ENCODE data around the gene MTCH1.

MTCH1 gene, protein sequence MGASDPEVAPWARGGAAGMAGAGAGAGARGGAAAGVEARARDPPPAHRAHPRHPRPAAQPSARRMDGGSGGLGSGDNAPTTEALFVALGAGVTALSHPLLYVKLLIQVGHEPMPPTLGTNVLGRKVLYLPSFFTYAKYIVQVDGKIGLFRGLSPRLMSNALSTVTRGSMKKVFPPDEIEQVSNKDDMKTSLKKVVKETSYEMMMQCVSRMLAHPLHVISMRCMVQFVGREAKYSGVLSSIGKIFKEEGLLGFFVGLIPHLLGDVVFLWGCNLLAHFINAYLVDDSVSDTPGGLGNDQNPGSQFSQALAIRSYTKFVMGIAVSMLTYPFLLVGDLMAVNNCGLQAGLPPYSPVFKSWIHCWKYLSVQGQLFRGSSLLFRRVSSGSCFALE

GRCh38 chr6:36985808-36986703, at the start of gene MTCH1:
Gene MTCH1 (minus strand): TSS chr6:36986196. CDS start chr6:36986173, 23 bp downstream.
- peak; percentile 91 for DNase-seq (ENCODE audit: low read depth)

DNA sequence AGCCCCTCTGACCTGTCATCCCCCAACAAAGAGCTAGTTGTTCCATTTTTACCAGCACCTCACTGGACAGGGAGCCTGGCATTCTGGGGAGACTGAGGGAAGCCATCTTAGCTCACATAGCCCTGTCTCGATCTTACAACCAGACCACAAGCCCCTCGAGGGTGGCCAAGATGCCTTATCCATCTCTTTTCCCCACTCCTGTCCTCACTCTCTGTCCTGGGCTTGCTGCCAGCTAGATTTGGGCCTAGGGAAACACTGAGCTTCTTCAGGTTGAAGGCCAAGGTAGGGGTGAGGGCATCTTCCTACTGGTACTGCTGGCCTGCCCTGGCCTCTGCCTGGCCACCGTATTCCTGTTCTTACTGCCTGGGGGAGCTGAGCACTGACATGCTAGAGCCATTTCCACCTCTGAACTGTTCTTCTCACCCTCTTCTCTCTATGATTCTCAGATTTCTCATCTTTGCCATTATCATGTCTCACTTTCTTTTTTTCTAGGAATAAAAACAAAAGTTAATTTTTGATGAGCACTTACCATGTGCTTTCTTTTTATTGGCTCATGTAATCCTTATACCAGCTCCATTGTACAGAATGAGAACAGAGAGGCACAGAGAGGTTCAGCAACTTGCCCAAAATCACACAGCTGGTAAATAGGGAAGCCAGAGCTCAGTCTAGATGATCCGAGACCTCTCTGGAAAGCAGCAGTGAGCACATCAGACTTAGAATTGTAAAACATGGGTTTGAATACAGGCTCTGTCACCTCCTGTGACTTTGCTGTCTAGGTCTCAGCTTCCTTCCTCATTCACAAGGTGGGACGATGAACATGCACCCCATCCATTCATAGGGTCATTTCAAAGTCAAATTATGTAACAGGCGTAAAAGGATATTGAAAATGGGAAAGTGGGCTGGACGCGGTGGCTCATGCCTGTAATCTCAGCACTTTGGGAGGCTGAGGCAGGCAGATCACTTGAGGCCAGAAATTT, 48.1 kb upstream of the MTCH1 start:
- DNase-seq (ENCODE audit: low read depth), result no peak

- DNase-seq (ENCODE audit: low read depth), result no peak
Measured at GRCh38 chr6:37033255-37033654, 47.3 kb upstream of the MTCH1 start.

- DNase-seq (ENCODE audit: low read depth), result no peak
Measured at GRCh38 chr6:37032239-37032638, 46.2 kb upstream of the MTCH1 start.

DNA sequence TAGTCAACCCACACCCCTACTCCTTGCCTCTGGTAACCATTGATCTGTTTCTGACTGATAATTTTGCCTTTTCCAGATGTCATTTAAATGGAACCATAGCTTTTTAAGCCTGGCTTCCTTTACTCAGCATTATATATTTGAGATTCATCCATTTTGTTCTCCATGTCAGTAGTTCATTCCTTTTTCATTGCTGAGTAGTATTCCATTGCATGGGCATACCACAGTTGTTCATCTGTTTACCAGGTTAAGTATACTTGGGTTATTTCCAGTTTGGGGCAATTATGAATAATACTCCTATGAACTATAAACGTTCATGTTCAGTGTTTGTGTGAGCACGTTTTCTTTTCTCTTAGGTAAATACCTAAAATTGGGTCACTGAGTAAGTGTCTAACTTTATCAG, 44.6 kb upstream of the MTCH1 start:
- DNase-seq (ENCODE audit: low read depth), result no peak

DNA sequence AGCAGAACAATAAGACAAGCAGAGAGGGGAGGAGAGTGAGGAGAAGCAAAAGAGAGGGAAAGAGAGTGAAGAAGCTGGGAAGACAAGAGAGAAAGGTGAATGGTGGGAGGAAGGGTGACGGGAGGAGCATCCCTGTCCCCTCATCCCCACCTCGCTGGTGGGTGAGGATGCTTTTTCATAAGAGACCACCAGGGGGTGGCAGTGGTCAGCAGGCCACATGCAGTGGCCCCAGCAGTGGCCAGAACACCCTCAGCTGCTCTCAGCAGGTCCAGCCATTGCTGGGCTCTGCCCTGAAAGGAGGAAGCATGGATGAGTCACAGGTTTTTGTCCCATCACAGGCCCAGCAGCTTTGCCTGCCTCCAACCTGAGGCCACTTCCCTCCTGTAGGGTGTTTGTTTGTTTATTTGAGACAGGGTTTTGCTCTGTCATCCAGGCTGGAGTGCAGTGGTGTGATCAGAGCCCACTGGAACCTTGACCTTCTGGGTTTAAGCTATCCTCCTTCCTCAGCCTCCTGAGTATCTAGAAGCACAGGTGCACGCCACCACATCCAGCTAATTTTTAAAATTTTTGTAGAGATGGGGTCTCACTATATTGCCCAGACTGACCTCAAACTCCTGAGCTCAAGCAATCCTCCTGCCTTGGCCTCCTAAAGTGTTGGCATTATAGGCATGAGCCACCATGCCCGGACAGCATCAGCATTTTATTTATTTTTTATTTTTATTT, 43.4 kb upstream of the MTCH1 start:
- DNase-seq (ENCODE audit: low read depth), result peak; percentile 65

DNA sequence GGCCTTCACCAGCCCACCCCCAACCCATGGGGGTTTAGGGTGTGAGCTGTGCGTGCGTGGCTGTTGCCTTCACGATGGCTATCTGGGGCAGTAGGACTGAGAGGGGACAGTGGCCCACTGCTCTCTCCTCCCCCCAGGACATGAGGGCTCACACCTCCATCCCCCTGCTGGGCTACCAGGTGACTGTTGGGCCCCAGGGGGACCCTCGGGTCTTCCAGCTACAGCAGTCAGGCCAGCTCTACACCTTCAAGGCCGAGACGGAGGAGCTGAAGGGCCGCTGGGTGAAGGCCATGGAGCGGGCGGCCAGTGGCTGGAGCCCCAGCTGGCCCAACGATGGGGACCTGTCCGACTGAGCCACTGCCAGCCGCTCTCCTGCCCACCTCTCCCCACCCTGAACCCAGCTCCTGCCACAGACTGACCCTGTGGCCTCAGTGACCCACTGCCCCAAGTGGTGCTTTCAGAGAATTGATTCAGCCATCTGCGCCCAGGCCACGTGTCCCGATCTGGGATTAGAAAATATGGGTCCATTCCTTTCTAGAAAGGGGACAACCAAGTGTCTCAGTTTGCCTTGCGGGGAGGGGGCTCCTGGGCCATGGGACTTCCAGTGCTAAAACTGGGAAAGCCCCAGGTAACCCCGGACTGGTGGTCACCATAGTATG, 41.9 kb upstream of the MTCH1 start:
- no peak for DNase-seq (ENCODE audit: low read depth)

GRCh38 chr6:37027036-37027720, 41.2 kb upstream of the MTCH1 start:
- DNase-seq (ENCODE audit: low read depth), result no peak

DNA sequence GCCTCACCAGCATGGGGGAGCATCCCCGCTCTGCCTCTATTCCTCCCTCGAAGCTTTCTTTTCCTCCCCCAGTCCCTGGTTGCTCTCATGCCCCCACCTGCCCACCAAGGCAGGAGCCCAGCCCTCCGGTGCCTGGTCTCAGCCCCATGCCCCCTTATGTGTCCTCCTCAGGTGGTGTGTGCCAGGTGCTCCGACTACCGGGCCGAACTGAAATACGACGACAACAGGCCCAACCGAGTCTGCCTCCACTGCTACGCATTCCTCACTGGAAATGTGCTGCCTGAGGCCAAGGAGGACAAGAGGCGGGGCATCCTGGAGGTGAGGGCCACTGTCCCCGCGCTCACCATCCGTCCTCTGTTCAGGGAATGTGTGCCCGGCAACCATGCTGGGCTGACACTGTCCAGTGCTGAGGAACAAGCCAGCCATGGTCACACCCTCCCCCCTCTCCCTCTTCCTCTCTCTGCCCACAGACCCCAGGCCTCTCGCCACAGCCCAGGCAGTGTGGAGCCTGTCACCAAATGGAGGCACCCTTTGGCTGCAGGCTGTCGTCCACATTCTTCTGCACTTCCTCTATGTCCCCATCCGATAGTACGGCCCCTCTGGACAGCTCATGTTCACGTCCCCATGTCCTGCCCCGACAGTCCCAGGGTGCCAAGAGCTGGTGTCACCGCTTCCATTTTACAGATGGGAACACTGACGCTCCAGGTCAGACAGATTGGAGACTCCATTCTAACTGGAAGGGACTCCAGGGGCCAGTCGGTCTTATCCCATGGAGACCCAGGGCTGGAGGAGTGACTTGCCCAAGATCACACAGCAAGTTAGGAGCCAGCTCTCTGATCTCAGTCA, 39.8 kb upstream of the MTCH1 start:
- DNase-seq (ENCODE audit: low read depth), result no peak

- peak; percentile 49 for DNase-seq (ENCODE audit: low read depth)
Measured at GRCh38 chr6:37024656-37025337, 38.8 kb upstream of the MTCH1 start.

DNA sequence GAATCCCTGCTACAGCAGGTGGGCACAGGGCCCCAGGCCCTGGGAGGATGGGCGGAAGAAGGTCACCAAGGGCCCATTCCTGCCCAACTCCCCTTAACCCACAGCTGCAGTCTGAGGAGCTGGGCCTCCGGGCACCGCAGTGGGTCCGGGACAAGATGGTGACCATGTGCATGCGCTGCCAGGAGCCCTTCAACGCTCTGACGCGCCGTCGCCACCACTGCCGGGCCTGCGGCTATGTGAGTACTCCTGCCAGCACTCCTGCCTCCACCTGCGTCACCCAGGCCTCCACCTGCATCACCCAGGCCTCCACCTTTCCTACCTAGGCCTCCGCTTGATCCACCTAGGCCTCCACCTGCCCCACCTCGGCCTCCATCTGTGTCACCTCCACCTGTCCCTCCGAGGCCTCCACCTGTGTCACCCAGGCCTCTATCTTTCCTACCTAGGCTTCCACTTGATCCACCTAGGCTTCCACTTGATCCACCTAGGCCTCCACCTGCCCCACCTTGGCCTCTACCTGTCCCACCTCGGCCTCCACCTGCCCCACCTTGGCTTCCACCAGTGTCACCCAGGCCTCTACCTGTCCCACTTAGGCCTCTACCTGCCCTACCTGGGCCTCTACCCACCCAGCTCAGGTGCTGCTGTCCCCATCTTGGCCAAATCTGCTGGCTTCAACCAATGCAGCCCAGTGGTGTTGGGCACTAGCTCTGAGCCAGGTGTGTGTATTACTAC, 36.3 kb upstream of the MTCH1 start:
- DNase-seq (ENCODE audit: low read depth), result no peak

- peak; percentile 30 for DNase-seq (ENCODE audit: low read depth)
Measured at GRCh38 chr6:37021356-37022129, 35.5 kb upstream of the MTCH1 start.

DNA sequence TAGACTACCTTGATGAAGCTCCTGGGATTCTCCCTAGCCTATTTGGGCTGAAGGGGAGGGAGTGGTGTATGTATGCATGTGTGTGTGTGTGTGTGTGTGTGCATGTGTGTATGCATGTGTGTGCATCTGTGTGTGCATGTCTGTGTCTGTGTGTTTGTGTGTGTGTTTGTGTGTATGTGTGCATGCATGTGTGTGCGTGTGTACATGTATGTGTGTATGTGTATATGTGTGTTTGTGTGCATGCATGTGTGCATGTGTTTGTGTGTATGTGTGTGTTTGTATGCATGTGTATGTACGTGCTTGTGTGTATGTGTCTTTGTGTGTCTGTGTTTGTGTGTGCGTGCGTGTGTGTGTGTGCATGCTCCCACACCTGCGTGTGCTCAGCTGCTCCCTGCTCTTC, 34.8 kb upstream of the MTCH1 start:
- no peak for DNase-seq (ENCODE audit: low read depth)

- no peak for DNase-seq (ENCODE audit: low read depth)
Measured at GRCh38 chr6:37020381-37020780, 34.4 kb upstream of the MTCH1 start.

- no peak for DNase-seq (ENCODE audit: low read depth)
Measured at GRCh38 chr6:37019065-37019450, 33.1 kb upstream of the MTCH1 start.

DNA sequence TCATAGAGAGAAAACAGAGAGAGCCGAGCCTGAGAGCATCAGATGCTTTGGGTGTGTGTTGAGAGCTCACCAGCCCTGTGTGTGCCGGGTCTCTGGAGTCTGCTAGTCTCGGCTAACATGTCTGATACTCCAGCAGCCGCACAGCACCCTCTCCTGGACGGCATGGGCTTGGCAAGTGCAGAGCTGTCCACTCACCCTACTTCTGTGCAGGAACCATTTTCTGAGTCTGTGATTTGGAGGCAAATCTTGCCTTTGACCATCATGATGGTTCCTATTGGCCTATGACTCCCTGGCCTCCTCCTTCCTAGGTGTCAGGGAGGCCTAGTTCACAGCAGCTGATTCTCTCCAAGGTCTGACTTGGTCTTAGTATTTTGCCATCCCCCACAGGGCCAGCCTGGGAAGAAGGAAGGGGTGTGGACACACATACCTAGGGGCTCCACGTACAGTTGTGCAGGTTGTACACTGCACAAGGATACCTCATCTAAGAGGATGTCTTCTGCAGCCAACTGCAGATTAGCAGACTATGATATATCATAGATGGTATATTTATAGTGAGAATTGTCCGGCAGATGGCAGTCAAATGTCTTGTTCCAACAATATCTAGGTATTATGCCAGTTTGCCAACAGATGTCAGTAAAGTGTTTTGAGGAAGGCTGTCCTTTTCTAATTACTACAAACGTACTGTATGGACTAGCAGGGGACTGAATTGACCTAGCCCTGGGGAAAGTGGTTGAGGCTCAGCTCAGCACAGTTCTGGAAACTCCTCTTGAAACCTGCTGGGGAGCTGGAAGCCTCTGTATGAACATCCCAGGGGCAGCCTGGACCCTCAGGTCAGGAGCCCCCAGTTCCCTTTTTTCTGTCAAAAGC, 32.4 kb upstream of the MTCH1 start:
- DNase-seq (ENCODE audit: low read depth), result peak; percentile 81
